ENCODE measurements around the gene MYO1D.

GRCh38 chr17:32477220-32477619 is 399.7 kb downstream of the MYO1D start:
- TF ChIP-seq TSHZ2 (CRISPR knock-in tag; IDR thresholded peaks at IDR 0.05) (no peak), ISL1 (CRISPR knock-in tag; IDR thresholded peaks at IDR 0.05) (no peak), ARNTL (CRISPR knock-in tag; IDR thresholded peaks at IDR 0.05; ENCODE audit: borderline replicate concordance, low read depth) (no peak), ZC3H10 (CRISPR knock-in tag; IDR thresholded peaks at IDR 0.05) (no peak), CREB5 (CRISPR knock-in tag; IDR thresholded peaks at IDR 0.05; ENCODE audit: low read depth) (no peak), TOX (CRISPR knock-in tag; IDR thresholded peaks at IDR 0.05; ENCODE audit: borderline replicate concordance) (no peak), PATZ1 (CRISPR knock-in tag; IDR thresholded peaks at IDR 0.05; ENCODE audit: borderline replicate concordance) (no peak), CSDC2 (CRISPR knock-in tag; IDR thresholded peaks at IDR 0.05) (no peak), ZNF8 (CRISPR knock-in tag; IDR thresholded peaks at IDR 0.05) (no peak), ZFP3 (CRISPR knock-in tag; IDR thresholded peaks at IDR 0.05) (no peak), POU6F1 (CRISPR knock-in tag; IDR thresholded peaks at IDR 0.05; ENCODE audit: borderline replicate concordance, low read depth) (no peak), SNAI2 (CRISPR knock-in tag; IDR thresholded peaks at IDR 0.05) (no peak)
- TF ChIP-seq, protein P1, sequence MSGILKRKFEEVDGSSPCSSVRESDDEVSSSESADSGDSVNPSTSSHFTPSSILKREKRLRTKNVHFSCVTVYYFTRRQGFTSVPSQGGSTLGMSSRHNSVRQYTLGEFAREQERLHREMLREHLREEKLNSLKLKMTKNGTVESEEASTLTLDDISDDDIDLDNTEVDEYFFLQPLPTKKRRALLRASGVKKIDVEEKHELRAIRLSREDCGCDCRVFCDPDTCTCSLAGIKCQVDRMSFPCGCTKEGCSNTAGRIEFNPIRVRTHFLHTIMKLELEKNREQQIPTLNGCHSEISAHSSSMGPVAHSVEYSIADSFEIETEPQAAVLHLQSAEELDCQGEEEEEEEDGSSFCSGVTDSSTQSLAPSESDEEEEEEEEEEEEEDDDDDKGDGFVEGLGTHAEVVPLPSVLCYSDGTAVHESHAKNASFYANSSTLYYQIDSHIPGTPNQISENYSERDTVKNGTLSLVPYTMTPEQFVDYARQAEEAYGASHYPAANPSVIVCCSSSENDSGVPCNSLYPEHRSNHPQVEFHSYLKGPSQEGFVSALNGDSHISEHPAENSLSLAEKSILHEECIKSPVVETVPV (CRISPR knock-in tag; IDR thresholded peaks at IDR 0.05): no peak
